Heart left ventricle (tissue), 16 donors: Measurements from ENCODE around the gene HYAL2. TPM values are rescaled to one million over a fixed set of nuclear protein-coding genes. Genes with fewer than 3 reads are reported as not detected.
A peak's percentile ranks its signal among the peaks of the same experiment; 100 is the strongest.

Experiments
- ATAC-seq, 4 donors: fragments of 200-7000 bp; cut with Tn5 transposase; one replicate each; pipeline ENCODE4 v1.9.1; 2020 to 2022; ENCODE audit warnings: moderate library complexity in 4 of 4, mild to moderate bottlenecking in 3 of 4, moderate number of reproducible peaks in 1 of 4
- DNase-seq, 5 donors: peaks; one replicate each; pipeline ENCODE4 v3.0.0-alpha.2; 2020
- H3K27ac ChIP-seq, 12 donors: fragments of 200-600 bp; sonication (generic) in 4 of 12; one replicate each; pipeline versions ENCODE4 v1.5.0 to v1.8.0; 2016 to 2022; ENCODE audit warnings: mild to moderate bottlenecking in 2 of 12
- H3K27me3 ChIP-seq, 9 donors: fragments of 200-600 bp; sonication (generic) in 2 of 9; one replicate each; pipeline versions ENCODE4 v1.5.1 to v1.8.0; 2016 to 2022; ENCODE audit warnings: mild to moderate bottlenecking in 3 of 9
- H3K36me3 ChIP-seq, 9 donors: fragments of 200-600 bp; sonication (generic) in 2 of 9; one replicate each; pipeline versions ENCODE4 v1.5.0 to v1.8.0; 2018 to 2022; ENCODE audit warnings: mild to moderate bottlenecking in 2 of 9
- H3K4me1 ChIP-seq, 12 donors: fragments of 200-600 bp; sonication (generic) in 4 of 12; one replicate each; pipeline versions ENCODE4 v1.5.0 to v1.8.0; 2016 to 2022; ENCODE audit warnings: mild to moderate bottlenecking in 3 of 12
- H3K4me3 ChIP-seq, 12 donors: fragments of 200-600 bp; sonication (generic) in 4 of 12; one replicate each; pipeline versions ENCODE4 v1.5.0 to v1.8.0; 2017 to 2022; ENCODE audit warnings: mild to moderate bottlenecking in 9 of 12, moderate library complexity in 4 of 12
- H3K9me3 ChIP-seq, 12 donors: fragments of 200-600 bp; sonication (generic) in 4 of 12; one replicate each; pipeline versions ENCODE4 v1.5.0 to v1.8.0; 2016 to 2022; ENCODE audit warnings: mild to moderate bottlenecking in 1 of 12
- CTCF ChIP-seq, 12 donors: fragments of 200-600 bp; sonication (generic) in 4 of 12; IDR thresholded peaks; one replicate each; pipeline versions ENCODE4 v1.5.0 to v1.8.0; 2018 to 2022; ENCODE audit warnings: antibody characterized with exemption in 12 of 12, mild to moderate bottlenecking in 5 of 12
- POLR2A ChIP-seq, 2 donors: fragments of 450-650 bp; IDR thresholded peaks; one replicate each; pipeline ENCODE4 v1.6.1; 2017; ENCODE audit warnings: antibody characterized with exemption in 2 of 2, mild to moderate bottlenecking in 2 of 2, moderate library complexity in 2 of 2
- WGBS, 4 donors: extraction: QIAGEN DNeasy Blood & Tissue Kit in 2 of 4; methylation state at CpG; one replicate each; pipeline versions ENCODE4 v1.1.5 to v1.1.7; 2013 to 2018; 5-methylcytosine and 5-hydroxymethylcytosine counted together
- intact Hi-C, 10 donors: fragments of 100-400 bp; cut with DNase I; formaldehyde crosslinking; loops; one replicate each; pipeline versions ENCODE4 v1.11.1 to v1.14.2; 2022
- polyA plus RNA-seq, 2 donors: library from polyadenylated mRNA; stranded (reverse); fragments of 200-250 nt; gene quantifications; one replicate each; pipeline ENCODE4 v1.2.3, GENCODE V29; 2013
- total RNA-seq, 9 donors: library from RNA; depleted of rRNA in 2 of 9; stranded (reverse); fragments of >200 nt in 2 of 9; fragmentation: NEBNext Ultra II Directional in 3 of 9; extraction: Animal tissue kit (Norgen Biotek cat#: 25700) in 3 of 9; gene quantifications; one replicate each; pipeline versions ENCODE4 v1.1.0 to v1.2.4, GENCODE V29; 2016 to 2023
- donor health status: ischemic (EF 13 %, LVEDD 7.1; RV severe dilation, severe dysfunction).
- donor health status: healthy with polysubstance abuse.
- donor health status: DM: no; HTN: yes; CAD: no.
- donor health status: DM: no; HTN: no; CAD: no.
- donor health status: ischemic (EF 25% LVEDD 6.9; RV normal size, moderate dysfunction).
- donor health status: ischemic (EF 25% LVEDD 5.7; RV mildly dilated, moderate dysfunction).
- donor health status: healthy.
- donor health status: DM: yes; HTN: yes; CAD: no.
- donor health status: ischemic (EF 35%, LVEDD 5.7; RV mildly dilated, moderate dysfunction).
- donor health status: nonischemic (EF 11% LVEDD 7.7; RV severe dilation, severe dysfunction).
- donor health status: DM: yes; HTN: yes; CAD: no.
- donor health status: PGD.
- donor health status: ischemic (EF 29% LVEDD 5.4; RV normal size, mild dysfunction).
- donor health status: nonischemic (EF 23%, LVEDD 6.1; RV moderate dilation, normal function).

The HYAL2 gene
- total and polyA plus RNA-seq, 11 donors = 24.0 to 234 (median 52.2) TPM

GRCh38 chr3:50353245-50354004 is 30.9 kb upstream of the HYAL2 start:
- H3K4me3 ChIP-seq = no peak overlapping the region
- DNase-seq (no peak), ATAC-seq (no peak)
- 77 to 84% (median 82%) methylated on average over 10 to 12 of the region's 12 CpGs for WGBS, 4 donors
- peaks cover 0 to 59% (median 38%) of the 10 kb centered on the region in 9 donors for H3K36me3 ChIP-seq
- no peaks in the 10 kb centered on the region for H3K9me3 ChIP-seq
- intact Hi-C loops = loop anchor here in 2 of 10 donors (5.0 to 10.0 kb wide), 3 partner anchors 259 to 1611 kb away; partner anchors contain the start of genes CISH (in 1 of the 2), MANF (in 1 of the 2) and PCBP4 (in 1 of the 2)
- no peak overlapping the region for H3K27ac ChIP-seq
- H3K27me3 ChIP-seq = no peaks in the 10 kb centered on the region
- H3K4me1 ChIP-seq = peaks cover 24 to 78% (median 59%) of the 10 kb centered on the region in 12 donors
- no peak for TF ChIP-seq POLR2A (IDR thresholded peaks at IDR 0.05)
- TF ChIP-seq CTCF (IDR thresholded peaks at IDR 0.05) = no peak

GRCh38 chr3:50352781-50353180 is 30.2 kb upstream of the HYAL2 start:
- intact Hi-C loops = loop anchor here in 2 of 10 donors (5.0 to 10.0 kb wide), 3 partner anchors 260 to 1612 kb away; partner anchors contain the start of genes CISH (in 1 of the 2), MANF (in 1 of the 2) and PCBP4 (in 1 of the 2)
- Histone ChIP-seq H3K4me1 (peaks cover 21 to 72% (median 53%) of the 10 kb centered on the region in 12 donors), H3K27ac (no peak overlapping the region), H3K4me3 (no peak overlapping the region), H3K9me3 (no peaks in the 10 kb centered on the region), H3K36me3 (peaks cover 0 to 64% (median 40%) of the 10 kb centered on the region in 9 donors), H3K27me3 (no peaks in the 10 kb centered on the region)
- DNase-seq (no peak), ATAC-seq (no peak)
- TF ChIP-seq CTCF (IDR thresholded peaks at IDR 0.05) = peak in 1 of 12 donors; percentile 5
- TF ChIP-seq POLR2A (IDR thresholded peaks at IDR 0.05) = no peak
- WGBS, 4 donors = 35 to 49% (median 45%) methylated on average over 2 of the region's 2 CpGs

GRCh38 chr3:50351323-50351697 is 28.8 kb upstream of the HYAL2 start:
- Histone ChIP-seq H3K4me1 (peaks cover 11 to 63% (median 41%) of the 10 kb centered on the region in 12 donors), H3K36me3 (peaks cover 0 to 57% (median 40%) of the 10 kb centered on the region in 9 donors), H3K4me3 (peak overlapping the region; percentile 24 to 95 (median 84)), H3K9me3 (no peaks in the 10 kb centered on the region), H3K27me3 (no peaks in the 10 kb centered on the region), H3K27ac (peak overlapping the region in 11 of 12 donors; percentile 91 to 98 (median 95))
- ATAC-seq (peak in 1 of 4 donors; percentile 0), DNase-seq (no peak)
- intact Hi-C loops = loop anchor here in 2 of 10 donors (5.0 to 10.0 kb wide), 3 partner anchors 261 to 1613 kb away; partner anchors contain the start of genes CISH (in 1 of the 2), MANF (in 1 of the 2) and PCBP4 (in 1 of the 2)
- TF ChIP-seq POLR2A (IDR thresholded peaks at IDR 0.05) (no peak), CTCF (IDR thresholded peaks at IDR 0.05) (no peak)
- 52 to 73% (median 56%) methylated on average over 11 of the region's 11 CpGs for WGBS, 4 donors
